Esophagus muscularis mucosa (tissue), 4 donors: ENCODE measurements around the gene EDDM3A.

ENCODE experiments used
- CTCF ChIP-seq, 3 experiments: fragments of 200-600 bp in 2 of 3; fragments of 450-650 bp in 1 of 3; sonication (generic) in 2 of 3; IDR thresholded peaks; one replicate each; pipeline ENCODE4 v1.5.1; 2017 to 2019; ENCODE audit warnings: antibody characterized with exemption in 3 of 3, mild to moderate bottlenecking in 2 of 3, moderate library complexity in 1 of 3
- EP300 ChIP-seq: sonication (generic); formaldehyde crosslinking; IDR thresholded peaks from one replicate; pipeline ENCODE4 v1.6.1; 2017; ENCODE audit warnings: antibody characterized with exemption
- POLR2AphosphoS5 ChIP-seq, 2 donors: sonication (generic); formaldehyde crosslinking; IDR thresholded peaks; one replicate each; pipeline ENCODE4 v1.6.1; 2017; ENCODE audit warnings: antibody characterized with exemption in 2 of 2

- TF ChIP-seq CTCF (IDR thresholded peaks at IDR 0.05) (no peak), EP300 (no peak), POLR2AphosphoS5 (IDR thresholded peaks at IDR 0.05) (no peak)
Measured at GRCh38 chr14:20794644-20795369, 49.1 kb downstream of the EDDM3A start.
